ENCODE measurements around the gene ACACB. TPM values are rescaled to one million over a fixed set of nuclear protein-coding genes. Genes with fewer than 3 reads are reported as not detected.
A peak's percentile ranks its signal among the peaks of the same experiment; 100 is the strongest.

Gene ACACB
- total and polyA plus RNA-seq, 12 donors = 12.8 to 241 (median 107) TPM

DNA sequence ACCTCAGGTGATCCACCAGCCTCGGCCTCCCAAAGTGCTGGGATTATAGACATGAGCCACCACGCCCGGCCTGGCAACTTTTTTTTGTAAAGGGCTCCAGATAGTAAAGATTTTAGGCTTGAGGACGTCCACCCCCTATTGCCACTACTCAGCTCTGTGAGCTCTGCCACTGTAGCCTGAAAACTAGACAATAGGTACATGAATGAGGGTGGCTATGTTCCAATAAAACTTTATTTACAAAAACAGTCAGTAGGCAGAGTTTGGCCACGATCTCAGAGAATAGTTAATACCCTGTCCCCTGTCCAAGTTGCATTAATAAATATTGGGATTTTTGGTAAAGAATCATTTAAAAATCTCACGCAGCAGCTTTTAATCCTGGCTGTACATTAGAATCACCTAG is 102.6 kb downstream of the ACACB start:
- H3K36me3 ChIP-seq = peaks cover 4 to 100% (median 80%) of the 10 kb centered on the region in 9 donors
- WGBS, 2 donors = 94 to 97% methylated on average over 6 of the region's 6 CpGs
- H3K4me1 ChIP-seq = peaks cover 0 to 8% (median 0%) of the 10 kb centered on the region in 9 donors
- DNase-seq (no peak), ATAC-seq (no peak)
- intact Hi-C loops (cut with DNase I) = no loop called here
- no peaks in the 10 kb centered on the region for H3K27me3 ChIP-seq
- no peak overlapping the region for H3K27ac ChIP-seq
- TF ChIP-seq, protein P1, sequence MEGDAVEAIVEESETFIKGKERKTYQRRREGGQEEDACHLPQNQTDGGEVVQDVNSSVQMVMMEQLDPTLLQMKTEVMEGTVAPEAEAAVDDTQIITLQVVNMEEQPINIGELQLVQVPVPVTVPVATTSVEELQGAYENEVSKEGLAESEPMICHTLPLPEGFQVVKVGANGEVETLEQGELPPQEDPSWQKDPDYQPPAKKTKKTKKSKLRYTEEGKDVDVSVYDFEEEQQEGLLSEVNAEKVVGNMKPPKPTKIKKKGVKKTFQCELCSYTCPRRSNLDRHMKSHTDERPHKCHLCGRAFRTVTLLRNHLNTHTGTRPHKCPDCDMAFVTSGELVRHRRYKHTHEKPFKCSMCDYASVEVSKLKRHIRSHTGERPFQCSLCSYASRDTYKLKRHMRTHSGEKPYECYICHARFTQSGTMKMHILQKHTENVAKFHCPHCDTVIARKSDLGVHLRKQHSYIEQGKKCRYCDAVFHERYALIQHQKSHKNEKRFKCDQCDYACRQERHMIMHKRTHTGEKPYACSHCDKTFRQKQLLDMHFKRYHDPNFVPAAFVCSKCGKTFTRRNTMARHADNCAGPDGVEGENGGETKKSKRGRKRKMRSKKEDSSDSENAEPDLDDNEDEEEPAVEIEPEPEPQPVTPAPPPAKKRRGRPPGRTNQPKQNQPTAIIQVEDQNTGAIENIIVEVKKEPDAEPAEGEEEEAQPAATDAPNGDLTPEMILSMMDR (IDR thresholded peaks at IDR 0.05) = no peak
- H3K4me3 ChIP-seq = no peak overlapping the region
- no peaks in the 10 kb centered on the region for H3K9me3 ChIP-seq

DNA sequence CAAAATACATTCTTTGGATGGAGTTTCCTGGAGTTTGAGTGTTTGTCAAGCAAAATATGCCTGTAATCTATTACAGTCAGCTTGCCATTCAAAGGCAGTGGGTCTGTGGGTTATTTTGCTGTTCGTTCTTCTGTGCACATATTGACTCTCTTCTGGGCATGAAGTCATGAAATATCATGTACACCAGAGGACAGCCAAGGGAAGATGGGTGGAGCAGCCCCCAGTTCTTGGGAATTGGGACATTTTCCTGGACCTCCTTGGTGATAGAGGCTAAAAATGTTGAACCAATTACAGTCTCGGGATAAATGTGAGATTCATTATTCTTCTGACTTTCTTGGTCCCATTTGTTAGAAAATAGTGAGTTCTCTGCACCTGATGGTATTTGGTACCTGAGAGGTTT is 103.6 kb downstream of the ACACB start:
- Histone ChIP-seq H3K4me3 (no peak overlapping the region), H3K27me3 (no peaks in the 10 kb centered on the region), H3K36me3 (peaks cover 5 to 100% (median 76%) of the 10 kb centered on the region in 9 donors), H3K27ac (no peak overlapping the region), H3K9me3 (no peaks in the 10 kb centered on the region), H3K4me1 (peaks cover 0 to 8% (median 0%) of the 10 kb centered on the region in 9 donors)
- no peak for ATAC-seq
- 77 to 91% methylated on average over 2 of the region's 2 CpGs for WGBS, 2 donors
- DNase-seq = no peak
- TF ChIP-seq, protein P1 (IDR thresholded peaks at IDR 0.05) = no peak
- intact Hi-C loops (cut with DNase I) = loop anchor here in 1 of 10 donors (10.0 kb wide), 1 partner anchor 45 kb away; no protein-coding TSS in a partner anchor

DNA sequence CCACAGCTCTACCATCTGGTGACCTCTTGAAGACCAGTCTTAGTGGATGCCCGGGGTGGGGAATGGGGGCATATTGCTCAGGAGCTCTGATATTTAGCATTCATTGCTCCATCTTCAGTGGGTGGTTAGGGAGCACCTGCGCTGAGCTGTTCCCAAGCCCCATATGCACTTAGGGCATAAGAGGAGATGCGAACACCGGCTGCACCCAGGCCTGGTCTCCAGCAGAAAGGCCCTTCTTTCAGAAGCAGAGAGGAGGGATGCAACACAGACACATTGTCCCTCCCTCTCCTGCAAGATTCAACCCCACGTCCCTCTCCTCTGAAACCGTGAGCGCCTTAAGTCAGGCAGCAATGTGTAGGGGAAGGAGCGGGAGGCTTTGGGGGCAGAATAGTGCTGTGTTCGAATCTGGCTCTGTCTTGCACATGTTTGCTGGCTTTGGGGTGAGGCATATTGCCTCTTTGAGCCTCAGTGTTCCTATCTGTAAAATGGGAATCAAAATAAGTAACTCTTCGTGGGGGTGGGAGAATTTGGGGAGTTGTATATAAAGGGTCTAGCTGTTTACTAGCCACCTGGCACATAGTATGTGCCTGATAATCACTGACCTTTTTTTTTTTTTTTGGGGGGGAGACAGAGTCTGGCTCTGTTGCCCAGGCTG is 105.0 kb downstream of the ACACB start:
- H3K9me3 ChIP-seq = no peaks in the 10 kb centered on the region
- H3K4me1 ChIP-seq = peaks cover 0 to 15% (median 0%) of the 10 kb centered on the region in 9 donors
- ATAC-seq (no peak), DNase-seq (no peak)
- 94 to 96% methylated on average over 10 of the region's 10 CpGs for WGBS, 2 donors
- no peak overlapping the region for H3K4me3 ChIP-seq
- no peaks in the 10 kb centered on the region for H3K27me3 ChIP-seq
- peaks cover 5 to 100% (median 81%) of the 10 kb centered on the region in 9 donors for H3K36me3 ChIP-seq
- TF ChIP-seq, protein P1 (IDR thresholded peaks at IDR 0.05) = no peak
- H3K27ac ChIP-seq = peak overlapping the region in 4 of 10 donors; percentile 0 to 36 (median 26)
- intact Hi-C loops (cut with DNase I) = loop anchor here in 1 of 10 donors (10.0 kb wide), 1 partner anchor 47 kb away; no protein-coding TSS in a partner anchor

DNA sequence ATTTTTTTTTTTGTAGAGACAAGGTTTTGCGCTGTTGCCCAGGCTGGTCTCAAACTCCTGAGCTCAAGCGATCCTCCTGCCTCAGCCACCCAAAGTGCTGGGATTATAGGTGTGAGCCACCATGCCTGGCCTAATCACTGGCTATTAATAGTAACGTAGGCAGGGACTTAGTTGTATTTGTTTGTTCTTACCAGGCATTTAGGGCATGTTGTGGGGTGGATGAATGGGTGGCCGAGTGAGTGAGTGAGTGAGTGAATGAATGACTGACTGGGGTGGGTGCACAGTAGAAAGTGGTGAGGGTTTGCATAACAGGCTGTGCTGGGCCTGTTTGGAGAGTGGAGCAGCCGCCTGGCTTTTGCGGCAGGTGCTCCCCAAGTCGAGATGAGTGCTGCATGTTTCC is 105.7 kb downstream of the ACACB start:
- Histone ChIP-seq H3K4me3 (no peak overlapping the region), H3K27ac (peak overlapping the region in 4 of 10 donors; percentile 0 to 36 (median 26)), H3K27me3 (no peaks in the 10 kb centered on the region), H3K9me3 (no peaks in the 10 kb centered on the region), H3K4me1 (peaks cover 0 to 15% (median 0%) of the 10 kb centered on the region in 9 donors), H3K36me3 (peaks cover 6 to 100% (median 80%) of the 10 kb centered on the region in 9 donors)
- TF ChIP-seq, protein P1 (IDR thresholded peaks at IDR 0.05) = no peak
- intact Hi-C loops (cut with DNase I) = loop anchor here in 1 of 10 donors (10.0 kb wide), 1 partner anchor 47 kb away; no protein-coding TSS in a partner anchor
- ATAC-seq = peak in 7 of 8 donors; percentile 14 to 79 (median 61)
- 59 to 74% methylated on average over 7 of the region's 7 CpGs for WGBS, 2 donors
- no peak for DNase-seq

Data from heart right ventricle (tissue), 16 donors.